Astrocyte (in vitro differentiated cells and primary cell): ENCODE data around the gene SLC22A5. TPM values are rescaled to one million over a fixed set of nuclear protein-coding genes. Genes with fewer than 3 reads are reported as not detected.
A peak's percentile ranks its signal among the peaks of the same experiment; 100 is the strongest.

Experiments used
- DNase-seq: peaks from one replicate; pipeline ENCODE4 v3.0.0-alpha.2; 2010; ENCODE audit warnings: low read depth
- FAIRE-seq: peaks from 2 replicates; lab custom pipeline; 2011; peaks lifted over from hg19 to GRCh38; lab: Jason Lieb, UNC
- H2AFZ ChIP-seq: 2 replicates; pipeline ENCODE4 v1.6.0; 2012; ENCODE audit warnings: low read depth, low read length, inconsistent platforms
- H3K27ac ChIP-seq: 2 replicates; pipeline ENCODE4 v1.5.1; 2011; ENCODE audit warnings: low read depth, low read length, inconsistent platforms
- H3K27me3 ChIP-seq: 2 replicates; pipeline ENCODE4 v1.6.0; 2011; ENCODE audit warnings: low read length, inconsistent platforms; ENCODE audit not compliant: insufficient read depth
- H3K36me3 ChIP-seq: 2 replicates; pipeline ENCODE4 v1.5.1; 2011; ENCODE audit warnings: low read length, inconsistent platforms; ENCODE audit not compliant: insufficient read depth
- H3K4me1 ChIP-seq: 2 replicates; pipeline ENCODE4 v1.5.1; 2011; ENCODE audit warnings: low read length, inconsistent platforms; ENCODE audit not compliant: insufficient read depth
- H3K4me2 ChIP-seq: 2 replicates; pipeline ENCODE4 v1.6.0; 2012; ENCODE audit warnings: low read length, inconsistent platforms
- H3K4me3 ChIP-seq: 2 replicates; pipeline ENCODE4 v1.5.1; 2011; ENCODE audit warnings: low read depth, mild to moderate bottlenecking, low read length, inconsistent platforms; ENCODE audit not compliant: insufficient read depth
- H3K79me2 ChIP-seq: 2 replicates; pipeline ENCODE4 v1.6.0; 2012; ENCODE audit warnings: mild to moderate bottlenecking, low read length, inconsistent platforms; ENCODE audit not compliant: insufficient read depth
- H3K9ac ChIP-seq: 2 replicates; pipeline ENCODE4 v1.6.0; 2012; ENCODE audit warnings: mild to moderate bottlenecking, low read length, inconsistent platforms
- H3K9me3 ChIP-seq: 2 replicates; pipeline ENCODE4 v1.5.1; 2012; ENCODE audit warnings: low read depth, mild to moderate bottlenecking, low read length, inconsistent platforms; ENCODE audit not compliant: insufficient read depth
- H4K20me1 ChIP-seq: 2 replicates; pipeline ENCODE4 v1.6.0; 2012; ENCODE audit warnings: low read length, inconsistent platforms; ENCODE audit not compliant: insufficient read depth
- H3K27ac Mint-ChIP-seq: one replicate; pipeline ENCODE4 v1.8.0; 2021; ENCODE audit warnings: mild to moderate bottlenecking, mixed read lengths; ENCODE audit not compliant: unreplicated experiment
- H3K27me3 Mint-ChIP-seq: one replicate; pipeline ENCODE4 v1.8.0; 2021; ENCODE audit warnings: low read depth, mixed read lengths; ENCODE audit not compliant: unreplicated experiment
- H3K36me3 Mint-ChIP-seq: one replicate; pipeline ENCODE4 v1.8.0; 2021; ENCODE audit warnings: low read depth, mixed read lengths; ENCODE audit not compliant: unreplicated experiment
- H3K4me1 Mint-ChIP-seq: one replicate; pipeline ENCODE4 v1.8.0; 2021; ENCODE audit warnings: low read depth, mixed read lengths; ENCODE audit not compliant: unreplicated experiment
- H3K4me3 Mint-ChIP-seq: one replicate; pipeline ENCODE4 v1.8.0; 2021; ENCODE audit warnings: mild to moderate bottlenecking, moderate library complexity, mixed read lengths; ENCODE audit not compliant: unreplicated experiment
- H3K9me3 Mint-ChIP-seq: one replicate; pipeline ENCODE4 v1.8.0; 2021; ENCODE audit warnings: mild to moderate bottlenecking, mixed read lengths; ENCODE audit not compliant: unreplicated experiment
- EZH2 ChIP-seq: IDR thresholded peaks from 2 replicates; pipeline ENCODE4 v1.6.1; 2012; ENCODE audit warnings: mild to moderate bottlenecking, low read length, inconsistent platforms; ENCODE audit not compliant: insufficient read depth
- total RNA-seq: library from RNA; stranded (reverse); gene quantifications from 2 replicates; pipeline ENCODE4 v1.2.1, GENCODE V29; 2021
- TF ChIP-seq, protein P1 (sequence below): IDR thresholded peaks from 2 replicates; pipeline ENCODE4 v1.5.1; 2011; ENCODE audit warnings: low read depth, mild to moderate bottlenecking, inconsistent platforms, low read length, moderate library complexity; ENCODE audit not compliant: insufficient read depth

The SLC22A5 gene
- total RNA-seq, 1 donor from 2014 or later = 8.3 TPM

DNA sequence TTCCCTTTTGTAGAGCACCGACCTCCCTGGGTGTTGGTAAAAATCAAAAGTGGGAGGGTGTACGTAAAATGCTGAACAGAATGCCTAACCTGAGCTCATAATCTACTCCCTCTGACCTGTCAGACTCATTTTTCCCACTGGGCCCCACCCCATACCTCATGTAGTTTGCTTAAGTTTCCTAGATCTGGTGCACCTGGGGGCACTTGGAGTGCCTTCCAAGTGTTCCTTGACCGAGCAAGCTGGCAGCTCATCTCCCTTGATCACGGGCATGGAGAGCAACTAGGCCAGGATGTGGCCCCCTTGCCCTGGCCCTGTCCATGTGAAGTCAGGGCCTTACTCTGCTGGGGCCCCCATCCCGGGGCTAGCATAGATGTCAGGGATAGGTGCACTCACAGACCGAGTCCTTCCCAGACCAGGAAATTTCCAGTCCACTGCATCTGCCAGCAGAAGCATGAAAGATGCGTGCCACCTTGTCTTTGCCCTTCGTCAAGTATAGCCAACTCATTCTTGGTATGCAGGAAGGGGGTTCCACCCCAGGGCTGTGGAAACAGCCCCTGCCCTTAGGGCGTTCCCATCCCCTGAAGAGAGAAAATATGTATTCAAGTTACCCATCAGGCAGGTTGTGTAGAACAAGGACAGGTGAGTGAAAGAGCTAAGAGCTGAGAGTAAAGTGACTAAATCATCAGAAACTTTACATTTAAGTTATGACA is 41.9 kb downstream of the SLC22A5 start:
- Histone ChIP-seq H3K27me3 (no peaks in the 10 kb centered on the region), H3K27ac (peak overlapping the region; percentile 81), H3K36me3 (no peaks in the 10 kb centered on the region), H3K4me1 (peaks cover 31% of the 10 kb centered on the region), H3K9ac (peak overlapping the region; percentile 86), H4K20me1 (no peaks in the 10 kb centered on the region), H3K9me3 (no peaks in the 10 kb centered on the region), H3K4me3 (peak overlapping the region; percentile 61), H2AFZ (peak overlapping the region; percentile 72), H3K4me2 (peak overlapping the region; percentile 88), H3K79me2 (peaks cover 16% of the 10 kb centered on the region)
- DNase-seq = no peak
- no peaks in the 10 kb centered on the region for H3K9me3 Mint-ChIP-seq
- peak overlapping the region; percentile 87 for H3K4me3 Mint-ChIP-seq
- H3K36me3 Mint-ChIP-seq = peaks cover 3% of the 10 kb centered on the region
- H3K27me3 Mint-ChIP-seq = peaks cover 6% of the 10 kb centered on the region
- peaks cover 38% of the 10 kb centered on the region for H3K4me1 Mint-ChIP-seq
- peak overlapping the region; percentile 85 for H3K27ac Mint-ChIP-seq
- no peak for TF ChIP-seq EZH2
- TF ChIP-seq, protein P1, sequence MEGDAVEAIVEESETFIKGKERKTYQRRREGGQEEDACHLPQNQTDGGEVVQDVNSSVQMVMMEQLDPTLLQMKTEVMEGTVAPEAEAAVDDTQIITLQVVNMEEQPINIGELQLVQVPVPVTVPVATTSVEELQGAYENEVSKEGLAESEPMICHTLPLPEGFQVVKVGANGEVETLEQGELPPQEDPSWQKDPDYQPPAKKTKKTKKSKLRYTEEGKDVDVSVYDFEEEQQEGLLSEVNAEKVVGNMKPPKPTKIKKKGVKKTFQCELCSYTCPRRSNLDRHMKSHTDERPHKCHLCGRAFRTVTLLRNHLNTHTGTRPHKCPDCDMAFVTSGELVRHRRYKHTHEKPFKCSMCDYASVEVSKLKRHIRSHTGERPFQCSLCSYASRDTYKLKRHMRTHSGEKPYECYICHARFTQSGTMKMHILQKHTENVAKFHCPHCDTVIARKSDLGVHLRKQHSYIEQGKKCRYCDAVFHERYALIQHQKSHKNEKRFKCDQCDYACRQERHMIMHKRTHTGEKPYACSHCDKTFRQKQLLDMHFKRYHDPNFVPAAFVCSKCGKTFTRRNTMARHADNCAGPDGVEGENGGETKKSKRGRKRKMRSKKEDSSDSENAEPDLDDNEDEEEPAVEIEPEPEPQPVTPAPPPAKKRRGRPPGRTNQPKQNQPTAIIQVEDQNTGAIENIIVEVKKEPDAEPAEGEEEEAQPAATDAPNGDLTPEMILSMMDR = no peak
- FAIRE-seq = no peak

DNA sequence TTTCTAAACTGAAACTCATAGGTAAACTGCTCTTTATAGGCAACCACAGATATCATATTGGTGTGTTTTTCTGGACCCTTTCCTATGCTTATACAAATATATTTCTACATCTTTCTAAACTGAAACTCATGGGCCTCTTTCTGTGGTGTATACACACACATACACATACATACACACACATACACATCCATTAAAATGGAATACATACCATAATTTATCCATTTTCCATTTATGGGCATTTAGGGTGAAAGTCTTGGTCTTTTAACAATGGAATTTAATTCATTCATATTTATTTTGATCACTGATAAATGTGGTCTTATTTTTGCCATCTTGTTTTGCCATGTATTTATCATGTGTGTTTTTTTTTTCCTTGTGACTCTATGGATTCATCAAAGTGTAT is 44.1 kb downstream of the SLC22A5 start:
- peaks cover 21% of the 10 kb centered on the region for H3K79me2 ChIP-seq
- no peak overlapping the region for H3K4me3 ChIP-seq
- H3K27ac ChIP-seq = no peak overlapping the region
- H3K36me3 ChIP-seq = no peaks in the 10 kb centered on the region
- no peak overlapping the region for H3K9ac ChIP-seq
- H4K20me1 ChIP-seq = no peaks in the 10 kb centered on the region
- FAIRE-seq (peak; percentile 47), DNase-seq (no peak)
- H3K36me3 Mint-ChIP-seq = peaks cover 4% of the 10 kb centered on the region
- H3K9me3 ChIP-seq = no peaks in the 10 kb centered on the region
- peak overlapping the region; percentile 71 for H3K4me3 Mint-ChIP-seq
- no peaks in the 10 kb centered on the region for H3K27me3 ChIP-seq
- peaks cover 31% of the 10 kb centered on the region for H3K4me1 ChIP-seq
- no peaks in the 10 kb centered on the region for H3K9me3 Mint-ChIP-seq
- TF ChIP-seq, protein P1 = no peak
- TF ChIP-seq EZH2 = no peak
- H3K27me3 Mint-ChIP-seq = no peaks in the 10 kb centered on the region
- H3K4me2 ChIP-seq = no peak overlapping the region
- H3K27ac Mint-ChIP-seq = peak overlapping the region; percentile 67
- H3K4me1 Mint-ChIP-seq = peaks cover 48% of the 10 kb centered on the region
- no peak overlapping the region for H2AFZ ChIP-seq
